Kidney epithelial cell (primary cell): ENCODE results near the gene IL11. TPM values are rescaled to one million over a fixed set of nuclear protein-coding genes. Genes with fewer than 3 reads are reported as not detected.
"Not testable (repeated sequence)": the region's sequence is repeated elsewhere in the genome, so short reads cannot be mapped to it uniquely, and the experiment has no call there.

ENCODE experiments used
- DNase-seq: peaks from one replicate; pipeline ENCODE4 v3.0.0-alpha.2; 2010; ENCODE audit warnings: low read depth
- H3K27me3 ChIP-seq: 2 replicates; pipeline ENCODE4 v1.6.0; 2011; ENCODE audit warnings: low read length; ENCODE audit not compliant: control insufficient read depth, insufficient read depth
- H3K36me3 ChIP-seq: 2 replicates; pipeline ENCODE4 v1.5.1; 2011; ENCODE audit warnings: low read length; ENCODE audit not compliant: control insufficient read depth, insufficient read depth
- H3K4me3 ChIP-seq: 2 replicates; pipeline ENCODE4 v1.5.1; 2011; ENCODE audit warnings: low read depth, mild to moderate bottlenecking, control low read depth, low read length
- CTCF ChIP-seq: IDR thresholded peaks from 2 replicates; pipeline ENCODE4 v1.5.1; 2011; ENCODE audit warnings: mild to moderate bottlenecking, moderate library complexity, low read length, control low read depth, inconsistent platforms; ENCODE audit not compliant: insufficient read depth, poor library complexity, severe bottlenecking
- total RNA-seq: library from RNA; depleted of rRNA; stranded (reverse); fragments of >200 nt; gene quantifications from 2 replicates; pipeline ENCODE4 v1.2.3, GENCODE V29; 2015

IL11 gene
- total RNA-seq, 1 donor from 2014 or later = 32.1 TPM

- TF ChIP-seq CTCF = no peak
- H3K4me3 ChIP-seq = no peak overlapping the region
- no peaks in the 10 kb centered on the region for H3K27me3 ChIP-seq
- H3K36me3 ChIP-seq = peaks cover 3% of the 10 kb centered on the region
- DNase-seq = no peak
Observed at GRCh38 chr19:55402509-55402908, 32.2 kb upstream of the IL11 start.

GRCh38 chr19:55401390-55401789, 31.1 kb upstream of the IL11 start:
- not testable (repeated sequence) for H3K36me3 ChIP-seq, H3K27me3 ChIP-seq

DNA sequence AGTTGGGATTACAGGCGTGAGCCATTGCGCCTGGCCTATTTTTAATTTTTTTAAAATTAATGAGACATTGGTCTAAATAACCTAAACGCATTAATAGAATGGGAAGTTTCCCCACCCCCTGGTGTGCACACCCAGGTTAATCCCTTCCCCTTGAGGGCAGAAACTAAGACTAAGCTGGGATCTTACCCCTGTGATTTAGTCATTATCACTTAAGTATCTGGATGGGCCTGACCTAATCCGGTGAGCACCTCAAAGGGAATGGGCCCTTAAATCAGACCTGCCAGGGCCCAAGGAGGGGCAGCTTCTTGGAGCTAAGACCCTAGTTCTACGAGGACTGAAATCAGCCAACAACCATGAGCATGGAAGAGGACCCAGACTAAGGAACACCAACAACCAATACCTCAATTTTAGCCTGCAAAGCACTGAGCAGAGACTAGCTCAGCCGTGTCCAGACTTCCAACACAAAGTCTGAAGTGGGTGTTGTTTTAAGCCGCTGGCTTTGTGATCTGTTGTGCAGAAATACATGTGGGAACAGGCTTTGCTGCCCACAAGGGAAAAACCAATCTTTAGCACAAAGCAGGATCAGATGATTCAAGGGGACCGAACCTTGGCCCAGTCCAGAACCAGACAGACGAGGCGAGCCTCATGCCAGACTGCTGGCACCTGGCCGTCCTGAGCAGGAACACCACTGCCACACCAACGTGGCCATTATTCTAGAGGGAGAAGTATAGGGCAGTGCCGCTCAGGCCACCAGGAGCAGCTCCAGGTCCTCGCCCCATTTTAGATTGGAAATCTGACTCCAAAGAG, 30.2 kb upstream of the IL11 start:
- Histone ChIP-seq H3K4me3 (no peak overlapping the region), H3K27me3 (no peaks in the 10 kb centered on the region), H3K36me3 (peaks cover 3% of the 10 kb centered on the region)
- DNase-seq = no peak
- no peak for TF ChIP-seq CTCF

More at GRCh38 chr19:55401390-55401789, 31.1 kb upstream of the IL11 start:
- DNase-seq, H3K4me3 ChIP-seq: not testable (repeated sequence)

DNA sequence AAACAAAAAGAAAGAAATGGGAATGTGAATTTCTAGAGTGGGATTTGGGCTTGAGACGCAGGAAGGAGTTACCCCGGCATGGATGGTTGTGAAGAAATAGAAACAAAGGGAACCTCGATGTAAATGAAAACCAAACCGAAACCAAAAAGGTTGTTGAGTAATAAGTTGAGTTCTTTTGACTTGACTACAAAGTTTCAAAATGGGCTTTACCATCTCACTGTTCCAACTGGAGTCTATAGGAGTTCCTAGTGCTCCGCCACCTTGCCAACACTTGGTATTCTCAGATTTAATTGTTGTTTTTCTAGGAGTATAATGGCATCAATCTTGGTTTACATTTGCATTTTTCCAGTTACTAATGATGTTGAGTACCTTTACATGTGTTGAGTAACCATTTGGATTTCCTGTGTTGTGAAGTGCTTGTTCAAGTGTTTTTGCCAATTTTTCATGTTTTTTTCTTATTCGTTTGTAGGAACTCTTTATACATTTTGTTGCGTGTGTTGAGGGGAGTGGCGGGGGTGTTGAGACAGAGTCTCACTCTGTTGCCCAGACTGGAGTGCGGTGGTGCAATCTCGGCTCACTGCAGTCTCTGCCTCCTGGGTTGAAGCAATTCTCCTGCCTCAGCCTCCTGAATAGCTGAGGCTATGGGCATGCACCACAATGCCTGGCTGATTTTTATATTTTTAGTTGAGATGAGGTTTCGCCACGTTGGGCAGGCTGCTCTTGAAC, 28.1 kb upstream of the IL11 start:
- Histone ChIP-seq H3K4me3 (no peak overlapping the region), H3K36me3 (peaks cover 2% of the 10 kb centered on the region), H3K27me3 (no peaks in the 10 kb centered on the region)
- no peak for TF ChIP-seq CTCF
- DNase-seq = no peak

GRCh38 chr19:55392820-55393761, 22.8 kb upstream of the IL11 start:
- Histone ChIP-seq H3K27me3 (no peaks in the 10 kb centered on the region), H3K4me3 (no peak overlapping the region), H3K36me3 (peaks cover 4% of the 10 kb centered on the region)
- no peak for TF ChIP-seq CTCF
- no peak for DNase-seq
